Thyroid gland (tissue), 4 donors: ENCODE measurements around the gene MAPK13. TPM values are rescaled to one million over a fixed set of nuclear protein-coding genes. Genes with fewer than 3 reads are reported as not detected.

Experiments
- DNase-seq, 2 donors: peaks; one replicate each; pipeline ENCODE4 v3.0.0-alpha.2; 2019
- H3K27ac ChIP-seq, 3 donors: fragments of 200-600 bp; sonication (generic); 1 replicate in 2 of 3; 2 replicates in 1 of 3; pipeline ENCODE4 v1.5.1; 2016 to 2019; ENCODE audit warnings: mild to moderate bottlenecking in 1 of 3, moderate library complexity in 1 of 3
- H3K27me3 ChIP-seq: fragments of 200-600 bp; sonication (generic); one replicate; pipeline ENCODE4 v1.5.1; 2019
- H3K36me3 ChIP-seq, 2 donors: fragments of 200-600 bp; sonication (generic); one replicate each; pipeline ENCODE4 v1.5.1; 2016 to 2019
- H3K4me1 ChIP-seq, 2 donors: fragments of 200-600 bp; sonication (generic); one replicate each; pipeline ENCODE4 v1.5.1; 2017 to 2019
- H3K4me3 ChIP-seq, 3 donors: fragments of 200-600 bp; sonication (generic); replicated peaks in 1 of 3; 1 replicate in 2 of 3; 2 replicates in 1 of 3; pipeline ENCODE4 v1.5.1; 2016; ENCODE audit warnings: mild to moderate bottlenecking in 1 of 3
- H3K9me3 ChIP-seq: fragments of 200-600 bp; sonication (generic); one replicate; pipeline ENCODE4 v1.5.1; 2017
- POLR2A ChIP-seq, 2 donors: fragments of 450-650 bp; IDR thresholded peaks; one replicate each; pipeline ENCODE4 v1.6.1; 2017; ENCODE audit warnings: antibody characterized with exemption in 2 of 2, mild to moderate bottlenecking in 2 of 2, moderate library complexity in 1 of 2
- WGBS, 2 donors: methylation state at CpG; one replicate each; pipeline ENCODE4 v1.1.5; 2017; 5-methylcytosine and 5-hydroxymethylcytosine counted together
- intact Hi-C: fragments of 100-400 bp; cut with DNase I; formaldehyde crosslinking; loops from one replicate; pipeline ENCODE4 v1.15.1; 2023
- total RNA-seq, 4 donors: library from RNA; depleted of rRNA; stranded (reverse); fragments of >200 nt; gene quantifications; one replicate each; pipeline ENCODE4 v1.2.3, GENCODE V29; 2016
- TF ChIP-seq, protein P1 (sequence below), 6 experiments: fragments of 200-600 bp in 3 of 6; fragments of 450-650 bp in 3 of 6; sonication (generic) in 3 of 6; IDR thresholded peaks; one replicate each; pipeline ENCODE4 v1.5.1; 2016 to 2019; ENCODE audit warnings: antibody characterized with exemption in 6 of 6, mild to moderate bottlenecking in 2 of 6, inconsistent platforms in 1 of 6, moderate library complexity in 1 of 6

The MAPK13 gene
- total RNA-seq, 4 donors from 2014 or later, result 33.2 to 50.9 (median 41.0) TPM

DNA sequence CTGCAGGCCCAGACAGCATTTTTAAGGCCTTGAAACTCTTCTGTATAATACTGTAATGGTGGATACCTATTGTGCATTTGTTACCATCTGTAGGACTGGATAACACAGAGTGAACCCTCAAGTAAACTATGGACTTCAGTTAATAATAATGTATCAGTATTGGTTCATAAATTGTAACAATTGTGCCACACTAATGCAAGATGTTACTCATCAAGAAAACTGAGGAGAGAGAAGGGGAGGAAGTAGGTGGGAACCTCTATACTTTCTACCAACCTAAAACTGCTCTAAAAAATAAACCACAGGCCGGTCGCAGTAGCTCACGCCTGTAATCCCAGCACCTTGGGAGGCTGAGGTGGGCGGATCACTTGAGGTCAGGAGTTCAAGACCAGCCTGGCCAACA is 10.8 kb downstream of the MAPK13 start:
- Histone ChIP-seq H3K9me3 (no peaks in the 10 kb centered on the region), H3K4me3 (no peak overlapping the region), H3K27me3 (no peaks in the 10 kb centered on the region), H3K36me3 (peaks cover 23% of the 10 kb centered on the region in 2 donors), H3K4me1 (no peaks in the 10 kb centered on the region), H3K27ac (no peak overlapping the region)
- no peak for DNase-seq
- intact Hi-C loops, result no loop called here
- TF ChIP-seq, protein P1, sequence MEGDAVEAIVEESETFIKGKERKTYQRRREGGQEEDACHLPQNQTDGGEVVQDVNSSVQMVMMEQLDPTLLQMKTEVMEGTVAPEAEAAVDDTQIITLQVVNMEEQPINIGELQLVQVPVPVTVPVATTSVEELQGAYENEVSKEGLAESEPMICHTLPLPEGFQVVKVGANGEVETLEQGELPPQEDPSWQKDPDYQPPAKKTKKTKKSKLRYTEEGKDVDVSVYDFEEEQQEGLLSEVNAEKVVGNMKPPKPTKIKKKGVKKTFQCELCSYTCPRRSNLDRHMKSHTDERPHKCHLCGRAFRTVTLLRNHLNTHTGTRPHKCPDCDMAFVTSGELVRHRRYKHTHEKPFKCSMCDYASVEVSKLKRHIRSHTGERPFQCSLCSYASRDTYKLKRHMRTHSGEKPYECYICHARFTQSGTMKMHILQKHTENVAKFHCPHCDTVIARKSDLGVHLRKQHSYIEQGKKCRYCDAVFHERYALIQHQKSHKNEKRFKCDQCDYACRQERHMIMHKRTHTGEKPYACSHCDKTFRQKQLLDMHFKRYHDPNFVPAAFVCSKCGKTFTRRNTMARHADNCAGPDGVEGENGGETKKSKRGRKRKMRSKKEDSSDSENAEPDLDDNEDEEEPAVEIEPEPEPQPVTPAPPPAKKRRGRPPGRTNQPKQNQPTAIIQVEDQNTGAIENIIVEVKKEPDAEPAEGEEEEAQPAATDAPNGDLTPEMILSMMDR (IDR thresholded peaks at IDR 0.05), result no peak
- TF ChIP-seq POLR2A (IDR thresholded peaks at IDR 0.05), result no peak
- WGBS, 2 donors, result 82 to 96% methylated on average over 4 of the region's 4 CpGs

DNA sequence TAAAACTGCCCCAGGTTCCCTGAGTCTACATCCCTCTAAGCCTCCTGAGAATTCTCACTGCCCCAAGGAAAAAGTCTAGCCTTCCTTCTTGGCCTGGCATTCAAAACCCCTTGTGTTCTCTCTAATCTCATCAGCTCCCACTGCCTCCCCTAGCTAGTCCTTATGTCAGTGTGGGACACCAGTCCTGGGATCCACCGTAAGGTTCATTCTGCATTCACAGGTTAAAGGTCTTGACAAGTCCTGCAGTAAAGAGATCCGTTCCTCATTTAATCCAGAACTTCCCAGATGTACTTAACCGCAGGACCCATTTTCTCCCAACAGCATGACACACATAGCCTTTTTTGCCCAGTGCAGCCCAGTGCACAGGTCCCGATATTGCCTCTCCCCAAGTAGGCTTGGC is 11.6 kb downstream of the MAPK13 start:
- no peaks in the 10 kb centered on the region for H3K27me3 ChIP-seq
- H3K4me1 ChIP-seq, result no peaks in the 10 kb centered on the region
- DNase-seq, result no peak
- no peak overlapping the region for H3K4me3 ChIP-seq
- H3K36me3 ChIP-seq, result peaks cover 16 to 17% of the 10 kb centered on the region in 2 donors
- H3K9me3 ChIP-seq, result no peaks in the 10 kb centered on the region
- WGBS, 2 donors, result 85 to 97% methylated on average over 4 of the region's 4 CpGs
- intact Hi-C loops, result no loop called here
- no peak overlapping the region for H3K27ac ChIP-seq
- TF ChIP-seq, protein P1 (IDR thresholded peaks at IDR 0.05), result no peak
- TF ChIP-seq POLR2A (IDR thresholded peaks at IDR 0.05), result no peak

GRCh38 chr6:36142971-36143838 is 12.9 kb downstream of the MAPK13 start:
- H3K27ac ChIP-seq, result no peak overlapping the region
- H3K36me3 ChIP-seq, result peaks cover 15% of the 10 kb centered on the region in 2 donors
- DNase-seq, result no peak
- H3K9me3 ChIP-seq, result no peaks in the 10 kb centered on the region
- intact Hi-C loops, result no loop called here
- H3K4me1 ChIP-seq, result no peaks in the 10 kb centered on the region
- TF ChIP-seq, protein P1 (IDR thresholded peaks at IDR 0.05), result no peak
- no peak for TF ChIP-seq POLR2A (IDR thresholded peaks at IDR 0.05)
- WGBS, 2 donors, result 94 to 97% methylated on average over 13 of the region's 13 CpGs
- H3K4me3 ChIP-seq, result no peak overlapping the region
- H3K27me3 ChIP-seq, result no peaks in the 10 kb centered on the region

DNA sequence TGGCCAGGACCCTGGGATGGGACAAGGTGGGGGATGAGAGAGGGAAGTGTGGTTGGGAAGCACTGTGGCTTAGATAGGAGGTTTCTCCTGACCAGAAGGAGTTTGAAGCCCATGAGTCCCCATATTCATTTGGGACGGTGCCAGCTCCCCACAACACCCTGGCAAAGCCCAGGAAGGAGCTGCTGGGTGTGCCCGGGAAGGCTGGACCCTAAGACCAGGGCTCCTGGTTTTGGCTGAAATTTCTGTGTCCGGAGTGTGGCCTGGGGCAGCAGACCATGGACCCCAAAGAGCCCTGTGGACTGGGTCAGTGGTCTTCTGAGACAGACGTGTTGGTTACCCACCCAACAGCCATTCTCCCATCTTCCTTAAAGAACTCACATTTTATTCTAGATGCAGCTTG is 15.2 kb downstream of the MAPK13 start:
- H3K27me3 ChIP-seq, result no peaks in the 10 kb centered on the region
- WGBS, 2 donors, result 93 to 100% methylated on average over 2 to 4 of the region's 4 CpGs
- H3K9me3 ChIP-seq, result no peaks in the 10 kb centered on the region
- H3K4me3 ChIP-seq, result no peak overlapping the region
- intact Hi-C loops, result no loop called here
- no peak overlapping the region for H3K27ac ChIP-seq
- no peaks in the 10 kb centered on the region for H3K4me1 ChIP-seq
- no peaks in the 10 kb centered on the region for H3K36me3 ChIP-seq
- no peak for DNase-seq
- TF ChIP-seq, protein P1 (IDR thresholded peaks at IDR 0.05), result no peak
- TF ChIP-seq POLR2A (IDR thresholded peaks at IDR 0.05), result no peak

DNA sequence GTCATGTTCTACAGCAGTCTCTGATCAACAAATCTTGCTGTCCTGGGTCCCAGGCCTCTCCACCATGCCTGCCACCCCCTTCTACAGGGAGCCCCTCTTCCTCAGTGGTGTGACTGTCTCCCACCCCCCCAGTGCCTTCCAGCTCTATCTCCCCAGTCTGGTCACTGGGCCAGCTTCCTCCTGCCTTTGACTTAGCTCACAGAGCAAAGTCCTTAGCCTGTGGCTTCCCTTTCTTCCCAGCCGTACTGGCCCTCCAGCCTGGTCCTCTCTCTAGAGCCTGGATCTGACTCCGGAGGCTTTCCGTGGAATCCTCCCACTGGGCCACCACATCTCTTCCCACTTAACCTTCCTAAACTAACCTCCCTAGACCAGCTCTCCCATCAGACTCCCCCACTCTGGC is 17.0 kb downstream of the MAPK13 start:
- no peak overlapping the region for H3K4me3 ChIP-seq
- 93% methylated on average over 3 of the region's 3 CpGs for WGBS, 2 donors
- TF ChIP-seq, protein P1 (IDR thresholded peaks at IDR 0.05), result no peak
- TF ChIP-seq POLR2A (IDR thresholded peaks at IDR 0.05), result no peak
- no peak for DNase-seq
- H3K36me3 ChIP-seq, result no peaks in the 10 kb centered on the region
- no peaks in the 10 kb centered on the region for H3K4me1 ChIP-seq
- H3K9me3 ChIP-seq, result no peaks in the 10 kb centered on the region
- H3K27me3 ChIP-seq, result no peaks in the 10 kb centered on the region
- no peak overlapping the region for H3K27ac ChIP-seq
- intact Hi-C loops, result no loop called here
